Transverse colon (tissue), 4 donors: ENCODE measurements around the gene CDC5L. TPM values are rescaled to one million over a fixed set of nuclear protein-coding genes. Genes with fewer than 3 reads are reported as not detected.
"Not testable (repeated sequence)": the region's sequence is repeated elsewhere in the genome, so short reads cannot be mapped to it uniquely, and the experiment has no call there.

Source experiments
- DNase-seq: peaks from one replicate; pipeline ENCODE4 v3.0.0-alpha.2; 2019
- H3K27ac ChIP-seq, 4 donors: fragments of 200-600 bp; sonication (generic); 2 replicates each; pipeline ENCODE4 v1.5.1; 2016 to 2018; ENCODE audit warnings: inconsistent platforms in 4 of 4
- H3K27me3 ChIP-seq: fragments of 200-600 bp; sonication (generic); 2 replicates; pipeline ENCODE4 v1.5.1; 2017; ENCODE audit warnings: inconsistent platforms
- H3K36me3 ChIP-seq, 4 donors: fragments of 200-600 bp; sonication (generic); 2 replicates each; pipeline ENCODE4 v1.5.1; 2017 to 2019; ENCODE audit warnings: inconsistent platforms in 4 of 4
- H3K4me1 ChIP-seq, 4 donors: fragments of 200-600 bp; sonication (generic); 2 replicates each; pipeline ENCODE4 v1.5.1; 2017 to 2020; ENCODE audit warnings: inconsistent platforms in 4 of 4
- H3K4me3 ChIP-seq, 4 donors: fragments of 200-600 bp; sonication (generic); 1 replicate in 1 of 4; 2 replicates in 3 of 4; pipeline versions ENCODE4 v1.5.1 to v1.6.1; 2017 to 2019; ENCODE audit warnings: inconsistent platforms in 4 of 4
- H3K9me3 ChIP-seq, 2 donors: fragments of 200-600 bp; sonication (generic); 2 replicates each; pipeline ENCODE4 v1.5.1; 2017 to 2019; ENCODE audit warnings: inconsistent platforms in 2 of 2
- EP300 ChIP-seq: sonication (generic); formaldehyde crosslinking; IDR thresholded peaks from one replicate; pipeline ENCODE4 v1.6.1; 2017; ENCODE audit warnings: antibody characterized with exemption, low read depth
- POLR2A ChIP-seq: fragments of 450-650 bp; IDR thresholded peaks from one replicate; pipeline ENCODE4 v1.6.1; 2016; ENCODE audit warnings: antibody characterized with exemption, mild to moderate bottlenecking, moderate library complexity
- POLR2AphosphoS5 ChIP-seq, 3 donors: sonication (generic); formaldehyde crosslinking; IDR thresholded peaks; one replicate each; pipeline ENCODE4 v1.6.1; 2016; ENCODE audit warnings: antibody characterized with exemption in 3 of 3
- WGBS, 2 donors: methylation state at CpG; one replicate each; pipeline ENCODE4 v1.1.5; 2018; ENCODE audit warnings: low coverage in 1 of 2; 5-methylcytosine and 5-hydroxymethylcytosine counted together
- in situ Hi-C, 4 donors: fragments of 200-750 bp; cut with MboI; loops; one replicate each; pipeline versions ENCODE4 v1.15.0 to v1.15.1; 2017; ENCODE audit warnings: low sequenced_read_pairs in 3 of 4, low pct_ligation_motif_present in 1 of 4, low pct_unique_long_range_greater_than_20kb in 1 of 4
- intact Hi-C: fragments of 100-400 bp; cut with DNase I; formaldehyde crosslinking; loops from one replicate; pipeline ENCODE4 v1.15.1; 2023; ENCODE audit warnings: low total_unique reads
- total RNA-seq, 4 donors: library from RNA; depleted of rRNA; stranded (reverse); fragments of >200 nt; gene quantifications; one replicate each; pipeline ENCODE4 v1.1.0, GENCODE V29; 2016
- TF ChIP-seq, protein P1 (sequence below), 5 experiments: fragments of 200-600 bp in 3 of 5; fragments of 450-650 bp in 2 of 5; sonication (generic) in 3 of 5; IDR thresholded peaks; 1 replicate in 2 of 5; 2 replicates in 3 of 5; pipeline ENCODE4 v1.5.1; 2016 to 2017; ENCODE audit warnings: antibody characterized with exemption in 5 of 5, inconsistent platforms in 3 of 5, mild to moderate bottlenecking in 2 of 5, moderate library complexity in 1 of 5

CDC5L gene
- total RNA-seq, 4 donors from 2014 or later, result 8.2 to 49.6 (median 15.2) TPM

DNA sequence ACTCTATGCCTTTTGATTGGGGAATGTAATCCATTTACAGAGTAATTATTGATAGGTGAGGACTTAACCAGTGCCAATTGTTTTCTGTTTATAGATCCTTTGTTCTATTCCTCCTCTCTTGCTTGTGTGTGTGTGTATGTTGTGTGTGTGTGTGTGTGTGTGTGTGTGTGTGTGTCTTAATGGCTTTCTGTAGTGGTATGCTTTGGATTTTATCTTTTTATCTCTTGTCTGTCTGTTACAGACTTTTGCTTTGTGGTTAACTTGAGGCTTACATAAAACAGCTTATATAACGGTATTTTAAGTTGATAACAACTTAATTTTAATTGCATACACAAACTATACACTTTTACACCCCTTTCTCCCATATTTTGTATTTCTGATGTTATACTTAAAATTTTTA is 54.7 kb downstream of the CDC5L start:
- WGBS, 2 donors, result 94 to 100% methylated on average over 1 of the region's 1 CpG

DNA sequence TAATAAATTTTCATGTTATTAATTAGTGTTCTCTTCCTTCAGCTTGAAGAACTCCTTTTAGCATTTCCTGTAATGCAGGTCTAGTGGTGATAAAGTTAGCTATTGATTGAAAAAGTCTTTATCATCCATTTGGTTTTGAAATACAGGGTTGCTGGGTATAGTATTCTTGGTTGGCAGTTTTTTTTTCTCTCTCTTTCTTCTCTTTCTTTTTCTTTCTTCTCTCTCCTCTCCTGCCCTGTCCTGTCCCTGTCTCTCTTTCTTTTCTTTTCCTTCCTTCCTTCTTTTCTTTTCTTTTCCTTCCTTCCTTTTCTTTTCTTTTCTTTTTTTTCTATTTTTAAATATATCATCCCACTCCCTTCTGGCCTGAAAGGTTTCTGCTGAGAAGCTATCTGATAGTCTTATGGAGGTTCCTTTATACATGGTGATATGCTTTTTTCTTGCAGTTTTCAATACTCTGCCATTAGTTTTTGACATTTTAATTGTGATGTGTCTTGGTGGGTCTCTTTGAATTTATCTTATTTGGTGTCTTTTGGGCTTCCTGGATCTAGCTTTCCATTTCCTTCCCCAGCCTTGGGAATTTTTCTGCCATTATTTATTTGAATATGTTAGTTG is 55.4 kb downstream of the CDC5L start:
- Histone ChIP-seq H3K9me3 (peaks cover 14 to 20% of the 10 kb centered on the region in 2 donors), H3K27me3 (no peaks in the 10 kb centered on the region), H3K4me3 (no peak overlapping the region), H3K27ac (no peak overlapping the region), H3K4me1 (no peaks in the 10 kb centered on the region), H3K36me3 (peaks cover 0 to 37% (median 17%) of the 10 kb centered on the region in 4 donors)
- DNase-seq, result no peak
- in situ Hi-C loops, result no loop called here
- intact Hi-C loops, result no loop called here
- TF ChIP-seq, protein P1, sequence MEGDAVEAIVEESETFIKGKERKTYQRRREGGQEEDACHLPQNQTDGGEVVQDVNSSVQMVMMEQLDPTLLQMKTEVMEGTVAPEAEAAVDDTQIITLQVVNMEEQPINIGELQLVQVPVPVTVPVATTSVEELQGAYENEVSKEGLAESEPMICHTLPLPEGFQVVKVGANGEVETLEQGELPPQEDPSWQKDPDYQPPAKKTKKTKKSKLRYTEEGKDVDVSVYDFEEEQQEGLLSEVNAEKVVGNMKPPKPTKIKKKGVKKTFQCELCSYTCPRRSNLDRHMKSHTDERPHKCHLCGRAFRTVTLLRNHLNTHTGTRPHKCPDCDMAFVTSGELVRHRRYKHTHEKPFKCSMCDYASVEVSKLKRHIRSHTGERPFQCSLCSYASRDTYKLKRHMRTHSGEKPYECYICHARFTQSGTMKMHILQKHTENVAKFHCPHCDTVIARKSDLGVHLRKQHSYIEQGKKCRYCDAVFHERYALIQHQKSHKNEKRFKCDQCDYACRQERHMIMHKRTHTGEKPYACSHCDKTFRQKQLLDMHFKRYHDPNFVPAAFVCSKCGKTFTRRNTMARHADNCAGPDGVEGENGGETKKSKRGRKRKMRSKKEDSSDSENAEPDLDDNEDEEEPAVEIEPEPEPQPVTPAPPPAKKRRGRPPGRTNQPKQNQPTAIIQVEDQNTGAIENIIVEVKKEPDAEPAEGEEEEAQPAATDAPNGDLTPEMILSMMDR (IDR thresholded peaks at IDR 0.05), result no peak
- no peak for TF ChIP-seq POLR2AphosphoS5 (IDR thresholded peaks at IDR 0.05)
- no peak for TF ChIP-seq EP300
- no peak for TF ChIP-seq POLR2A

More for the DNA sequence above, 54.7 kb downstream of the CDC5L start:
- in situ Hi-C loops (no loop called here), intact Hi-C loops (no loop called here)
- Histone ChIP-seq H3K36me3 (peaks cover 0 to 33% (median 16%) of the 10 kb centered on the region in 4 donors), H3K27me3 (no peaks in the 10 kb centered on the region), H3K4me3 (no peak overlapping the region), H3K27ac (no peak overlapping the region), H3K4me1 (no peaks in the 10 kb centered on the region), H3K9me3 (peaks cover 14 to 20% of the 10 kb centered on the region in 2 donors)
- no peak for DNase-seq
- no peak for TF ChIP-seq POLR2AphosphoS5 (IDR thresholded peaks at IDR 0.05)
- TF ChIP-seq EP300, result no peak
- TF ChIP-seq, protein P1 (IDR thresholded peaks at IDR 0.05), result no peak
- no peak for TF ChIP-seq POLR2A

DNA sequence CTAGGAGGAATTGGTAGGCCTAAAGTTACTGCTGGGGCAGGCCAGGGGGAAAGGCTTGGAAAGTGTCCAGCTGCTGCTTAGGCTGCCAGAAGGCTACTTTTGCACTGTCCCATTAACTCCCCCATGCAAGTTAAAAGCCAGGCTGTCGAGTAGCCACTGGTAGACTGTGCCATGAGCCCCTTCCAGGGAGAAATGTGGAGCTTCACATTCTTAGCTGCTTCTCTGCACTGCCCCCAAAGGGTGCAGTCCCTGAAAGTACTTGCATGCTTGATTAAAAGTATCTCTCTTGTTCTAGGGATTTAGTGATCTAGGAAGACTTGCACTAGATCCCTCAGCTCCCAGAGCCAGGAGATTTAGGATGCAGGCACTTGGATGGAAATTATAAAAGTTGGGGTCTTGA is 57.3 kb downstream of the CDC5L start:
- WGBS, 2 donors, result 91% methylated on average over 1 of the region's 1 CpG; no CpG with 5 or more reads in 1 of the 2 donors
- Histone ChIP-seq H3K36me3 (peaks cover 0 to 40% (median 16%) of the 10 kb centered on the region in 4 donors), H3K27ac (no peak overlapping the region), H3K4me3 (no peak overlapping the region), H3K27me3 (no peaks in the 10 kb centered on the region), H3K4me1 (no peaks in the 10 kb centered on the region), H3K9me3 (peaks cover 14 to 20% of the 10 kb centered on the region in 2 donors)
- no peak for DNase-seq
- intact Hi-C loops (no loop called here), in situ Hi-C loops (no loop called here)
- TF ChIP-seq, protein P1 (IDR thresholded peaks at IDR 0.05), result no peak
- no peak for TF ChIP-seq EP300
- TF ChIP-seq POLR2A, result no peak
- TF ChIP-seq POLR2AphosphoS5 (IDR thresholded peaks at IDR 0.05), result no peak

DNA sequence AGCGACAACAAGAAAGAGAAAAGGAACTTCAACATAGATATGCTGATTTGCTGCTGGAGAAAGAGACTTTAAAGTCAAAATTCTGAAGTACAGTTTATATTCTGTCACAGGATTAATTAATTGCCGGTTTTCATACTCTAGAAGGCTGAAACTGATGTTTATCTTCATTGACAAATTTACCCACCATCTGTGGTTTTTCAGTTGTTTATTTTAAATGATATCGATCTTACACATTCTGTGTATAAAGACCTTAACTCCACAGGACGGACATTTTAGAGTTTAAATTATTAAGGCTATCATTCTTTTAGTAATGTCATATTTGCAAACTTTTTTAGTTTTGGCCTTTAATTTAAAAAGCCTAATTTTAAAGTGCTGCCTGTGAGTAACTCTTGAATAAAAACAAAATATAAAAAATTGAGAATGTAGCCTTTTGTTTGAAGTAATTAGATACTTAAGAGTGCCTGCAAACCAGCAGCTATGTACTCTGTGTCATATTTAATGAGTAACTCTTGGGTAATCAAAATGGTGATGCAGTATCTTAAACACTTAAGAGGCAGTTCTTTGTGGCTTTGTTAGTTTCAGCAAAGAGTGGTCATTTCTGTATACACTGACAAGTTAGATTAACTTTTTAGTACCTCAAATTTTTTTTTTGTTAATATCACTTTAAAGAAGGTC is 59.3 kb downstream of the CDC5L start:
- no peak for DNase-seq
- in situ Hi-C loops (no loop called here), intact Hi-C loops (no loop called here)
- TF ChIP-seq POLR2A, result no peak
- no peak for TF ChIP-seq EP300
- no peak for TF ChIP-seq POLR2AphosphoS5 (IDR thresholded peaks at IDR 0.05)
- TF ChIP-seq, protein P1 (IDR thresholded peaks at IDR 0.05), result no peak
- Histone ChIP-seq H3K36me3 (peaks cover 0 to 38% (median 16%) of the 10 kb centered on the region in 4 donors), H3K27me3 (no peaks in the 10 kb centered on the region), H3K27ac (no peak overlapping the region), H3K4me3 (no peak overlapping the region), H3K9me3 (peaks cover 14 to 18% of the 10 kb centered on the region in 2 donors), H3K4me1 (no peaks in the 10 kb centered on the region)
- WGBS, 2 donors, result 76 to 89% methylated on average over 4 of the region's 4 CpGs

DNA sequence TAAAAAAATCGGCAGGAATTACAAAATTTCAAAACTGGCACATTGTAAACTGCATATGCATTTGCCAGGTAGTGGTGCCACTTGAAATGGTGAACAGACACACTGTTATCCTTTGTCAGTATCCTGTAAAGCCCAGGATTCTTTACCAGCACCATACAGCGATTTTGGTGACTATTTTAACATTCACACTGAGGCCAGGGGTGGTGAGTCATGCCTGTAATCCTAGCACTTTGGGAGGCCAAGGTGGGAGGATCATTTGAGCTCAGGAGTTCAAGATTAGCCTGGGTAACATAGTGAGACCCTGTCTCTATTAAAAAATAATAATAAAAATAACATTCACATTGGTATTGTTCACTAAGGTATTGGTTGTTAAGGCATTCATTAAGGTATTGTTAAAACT is 61.7 kb downstream of the CDC5L start:
- H3K4me3 ChIP-seq, DNase-seq, H3K27me3 ChIP-seq, intact Hi-C loops, H3K4me1 ChIP-seq, in situ Hi-C loops, H3K27ac ChIP-seq, H3K9me3 ChIP-seq: not testable (repeated sequence)
- H3K36me3 ChIP-seq, result peaks cover 0 to 22% (median 9%) of the 10 kb centered on the region in 4 donors
- 79 to 94% methylated on average over 1 to 2 of the region's 2 CpGs for WGBS, 2 donors
